Neuronal stem cell (in vitro differentiated cells): ENCODE measurements around the gene GRN.
A peak's percentile ranks its signal among the peaks of the same experiment; 100 is the strongest.
"Not testable (repeated sequence)": the region's sequence is repeated elsewhere in the genome, so short reads cannot be mapped to it uniquely, and the experiment has no call there.

Source experiments
- DNase-seq: peaks from one replicate; pipeline ENCODE4 v3.0.0-alpha.2; 2013; ENCODE audit warnings: low spot score
- H2AFZ ChIP-seq: one replicate; pipeline ENCODE4 v1.6.1; 2013; ENCODE audit warnings: mild to moderate bottlenecking, low read length, inconsistent platforms
- H2AK5ac ChIP-seq: 2 replicates; pipeline ENCODE4 v1.6.1; 2013; ENCODE audit warnings: low read depth, mild to moderate bottlenecking, inconsistent platforms, low read length, moderate library complexity, mixed read lengths
- H2BK120ac ChIP-seq: 2 replicates; pipeline ENCODE4 v1.6.1; 2013; ENCODE audit warnings: low read depth, mild to moderate bottlenecking, inconsistent platforms, low read length, moderate library complexity, mixed read lengths
- H2BK12ac ChIP-seq: one replicate; pipeline ENCODE4 v1.6.1; 2013; ENCODE audit warnings: low read length, inconsistent platforms
- H2BK15ac ChIP-seq: 2 replicates; pipeline ENCODE4 v1.6.1; 2013; ENCODE audit warnings: mild to moderate bottlenecking, low read length, inconsistent platforms, mixed read lengths
- H2BK5ac ChIP-seq: one replicate; pipeline ENCODE4 v1.6.1; 2013; ENCODE audit warnings: inconsistent platforms, mild to moderate bottlenecking, low read length, moderate library complexity
- H3K14ac ChIP-seq: one replicate; pipeline ENCODE4 v1.6.1; 2013; ENCODE audit warnings: low read length, inconsistent platforms
- H3K18ac ChIP-seq: 2 replicates; pipeline ENCODE4 v1.6.1; 2013; ENCODE audit warnings: low read length, inconsistent platforms
- H3K23ac ChIP-seq: 2 replicates; pipeline ENCODE4 v1.6.1; 2013; ENCODE audit warnings: low read depth, mild to moderate bottlenecking, mixed read lengths, low read length, inconsistent platforms; ENCODE audit not compliant: poor library complexity
- H3K27ac ChIP-seq: replicated peaks from 3 replicates; pipeline ENCODE4 v1.5.1; 2013; ENCODE audit warnings: low read length, inconsistent platforms
- H3K27me3 ChIP-seq, 3 experiments: 2 replicates each; pipeline ENCODE4 v1.6.1; 2013; ENCODE audit warnings: low read length in 3 of 3, mild to moderate bottlenecking in 2 of 3, inconsistent platforms in 1 of 3, low read depth in 1 of 3, mixed read lengths in 1 of 3, moderate library complexity in 1 of 3; ENCODE audit not compliant: control insufficient read depth in 3 of 3, insufficient read depth in 3 of 3
- H3K36me3 ChIP-seq, 2 donors: replicated peaks in 1 of 2; 2 replicates each; pipeline ENCODE4 v1.6.1; 2013; ENCODE audit warnings: low read length in 2 of 2; ENCODE audit not compliant: control insufficient read depth in 2 of 2, insufficient read depth in 2 of 2
- H3K4ac ChIP-seq: 2 replicates; pipeline ENCODE4 v1.6.1; 2013; ENCODE audit warnings: inconsistent platforms, mild to moderate bottlenecking, low read length, moderate library complexity
- H3K4me1 ChIP-seq, 2 donors: 1 replicate in 1 of 2; 2 replicates in 1 of 2; pipeline ENCODE4 v1.6.1; 2013; ENCODE audit warnings: low read length in 2 of 2, low read depth in 1 of 2; ENCODE audit not compliant: control insufficient read depth in 2 of 2, insufficient read depth in 1 of 2
- H3K4me2 ChIP-seq: one replicate; pipeline ENCODE4 v1.6.1; 2013; ENCODE audit warnings: mild to moderate bottlenecking, low read length, inconsistent platforms; ENCODE audit not compliant: insufficient read depth, poor library complexity, severe bottlenecking
- H3K4me3 ChIP-seq, 2 donors: 2 replicates each; pipeline ENCODE4 v1.5.1; 2013; ENCODE audit warnings: low read length in 2 of 2, mild to moderate bottlenecking in 2 of 2, inconsistent platforms in 1 of 2, moderate library complexity in 1 of 2
- H3K79me1 ChIP-seq: one replicate; pipeline ENCODE4 v1.6.1; 2013; ENCODE audit warnings: low read depth, mild to moderate bottlenecking, inconsistent platforms, low read length, moderate library complexity
- H3K9ac ChIP-seq: one replicate; pipeline ENCODE4 v1.6.1; 2013; ENCODE audit warnings: mild to moderate bottlenecking, low read depth, low read length, inconsistent platforms; ENCODE audit not compliant: poor library complexity
- H3K9me3 ChIP-seq, 2 donors: replicated peaks in 1 of 2; 2 replicates each; pipeline versions ENCODE3 to v1.6.1; 2013; ENCODE audit warnings: low read length in 2 of 2, mild to moderate bottlenecking in 2 of 2, inconsistent platforms in 1 of 2, low read depth in 1 of 2, mixed read lengths in 1 of 2, moderate library complexity in 1 of 2; ENCODE audit not compliant: control insufficient read depth in 2 of 2, insufficient read depth in 1 of 2
- H4K8ac ChIP-seq: one replicate; pipeline ENCODE4 v1.6.1; 2013; ENCODE audit warnings: low read depth, mild to moderate bottlenecking, inconsistent platforms, low read length, moderate library complexity
- H4K91ac ChIP-seq: one replicate; pipeline ENCODE4 v1.6.1; 2013; ENCODE audit warnings: low read length, low read depth, mild to moderate bottlenecking, inconsistent platforms; ENCODE audit not compliant: poor library complexity
- WGBS, 2 donors: extraction: QIAGEN DNeasy Blood & Tissue Kit; methylation state at CpG; one replicate each; pipeline ENCODE4 v1.1.7; 2013; ENCODE audit warnings: missing lambda C conversion rate in 2 of 2, mixed read lengths in 1 of 2; ENCODE audit not compliant: insufficient read length in 2 of 2, insufficient replicate concordance in 1 of 2; ENCODE audit errors: extremely low coverage in 2 of 2; 5-methylcytosine and 5-hydroxymethylcytosine counted together

Gene GRN

DNA sequence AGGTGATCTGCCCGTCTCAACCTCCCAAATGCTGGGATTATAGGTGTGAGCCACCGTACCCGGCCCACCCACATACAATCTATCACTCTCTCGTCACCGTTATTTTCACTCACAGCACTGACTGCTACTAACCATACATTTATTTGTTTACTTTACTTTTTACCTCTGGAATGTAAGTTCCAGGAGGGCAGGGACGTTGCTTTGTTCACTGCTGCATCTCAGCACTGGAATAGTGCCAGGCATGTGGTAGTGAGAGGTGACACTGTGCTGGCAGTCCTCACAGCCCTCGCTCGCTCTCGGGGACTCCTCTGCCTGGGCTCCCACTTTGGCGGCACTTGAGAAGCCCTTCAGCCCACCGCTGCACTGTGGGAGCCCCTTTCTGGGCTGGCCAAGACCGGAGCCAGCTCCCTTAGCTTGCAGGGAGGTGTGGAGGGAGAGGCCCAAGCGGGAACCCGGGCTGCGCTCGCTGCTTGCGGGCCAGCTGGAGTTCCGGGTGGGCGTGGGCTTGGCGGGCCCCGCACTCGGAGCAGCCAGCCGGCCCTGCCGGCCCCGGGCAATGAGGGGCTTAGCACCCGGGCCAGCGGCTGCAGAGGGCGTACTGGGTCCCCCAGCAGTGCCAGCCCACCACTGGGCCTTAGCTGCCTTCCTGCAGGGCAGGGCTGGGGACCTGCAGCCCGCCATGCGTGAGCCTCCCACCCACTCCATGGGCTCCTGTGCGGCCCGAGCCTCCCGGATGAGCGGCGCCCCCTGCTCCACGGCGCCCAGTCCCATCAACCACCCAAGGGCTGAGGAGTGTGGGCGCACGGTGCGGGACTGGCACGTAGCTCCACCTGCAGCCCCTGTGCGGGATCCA, 23.5 kb downstream of the GRN start:
- not testable (repeated sequence) for H3K79me1 ChIP-seq, H3K4ac ChIP-seq, H3K9me3 ChIP-seq, H3K27ac ChIP-seq, H3K14ac ChIP-seq, H2AK5ac ChIP-seq, H3K9ac ChIP-seq, H4K8ac ChIP-seq, H3K4me1 ChIP-seq, H3K4me3 ChIP-seq, H2BK15ac ChIP-seq, H2BK5ac ChIP-seq, H3K36me3 ChIP-seq, H3K4me2 ChIP-seq, DNase-seq, H2BK120ac ChIP-seq, H2BK12ac ChIP-seq, H4K91ac ChIP-seq, H3K23ac ChIP-seq, H2AFZ ChIP-seq
- Histone ChIP-seq H3K18ac (peak overlapping the region; percentile 48), H3K27me3 (peaks cover 0 to 19% (median 2%) of the 10 kb centered on the region in 3 experiments)
- WGBS, 2 donors: 100% methylated on average over 2 of the region's 42 CpGs; no CpG with 5 or more reads in 1 of the 2 donors

DNA sequence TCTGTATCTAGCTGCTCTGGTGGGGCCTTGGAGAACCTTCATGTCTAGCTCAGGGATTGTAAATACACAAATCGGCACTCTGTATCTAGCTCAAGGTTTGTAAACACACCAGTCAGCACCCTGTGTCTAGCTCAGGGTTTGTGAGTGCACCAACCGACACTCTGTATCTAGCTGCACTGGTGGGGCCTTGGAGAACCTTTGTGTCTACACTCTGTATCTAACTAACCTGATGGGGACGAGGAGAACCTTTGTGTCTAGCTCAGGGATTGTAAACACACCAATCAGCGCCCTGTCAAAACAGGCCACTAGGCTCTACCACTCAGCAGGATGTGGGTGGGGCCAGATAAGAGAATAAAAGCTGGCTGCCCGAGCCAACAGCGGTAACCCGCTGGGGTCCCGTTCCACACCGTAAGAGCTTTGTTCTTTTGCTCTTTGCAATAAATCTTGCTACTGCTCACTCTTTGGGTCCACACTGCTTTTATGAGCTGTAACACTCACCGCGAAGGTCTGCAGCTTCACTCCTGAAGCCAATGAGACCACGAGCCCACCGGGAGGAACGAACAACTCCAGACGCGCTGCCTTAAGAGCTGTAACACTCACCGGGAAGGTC, 24.4 kb downstream of the GRN start:
- not testable (repeated sequence) for H3K79me1 ChIP-seq, H2AK5ac ChIP-seq, H2BK12ac ChIP-seq, H3K36me3 ChIP-seq, H4K91ac ChIP-seq, H3K18ac ChIP-seq, H3K23ac ChIP-seq, H2BK5ac ChIP-seq, H3K9me3 ChIP-seq, H3K4me1 ChIP-seq, H3K4me2 ChIP-seq, H3K4ac ChIP-seq, DNase-seq, H2BK120ac ChIP-seq, H3K9ac ChIP-seq, H3K14ac ChIP-seq, H4K8ac ChIP-seq, H2BK15ac ChIP-seq, H3K27ac ChIP-seq, H3K4me3 ChIP-seq
- H2AFZ ChIP-seq: peak overlapping the region; percentile 60
- peaks cover 0 to 14% (median 5%) of the 10 kb centered on the region in 3 experiments for H3K27me3 ChIP-seq
- no CpG with 5 or more reads among the region's 17 CpGs for WGBS, 2 donors

DNA sequence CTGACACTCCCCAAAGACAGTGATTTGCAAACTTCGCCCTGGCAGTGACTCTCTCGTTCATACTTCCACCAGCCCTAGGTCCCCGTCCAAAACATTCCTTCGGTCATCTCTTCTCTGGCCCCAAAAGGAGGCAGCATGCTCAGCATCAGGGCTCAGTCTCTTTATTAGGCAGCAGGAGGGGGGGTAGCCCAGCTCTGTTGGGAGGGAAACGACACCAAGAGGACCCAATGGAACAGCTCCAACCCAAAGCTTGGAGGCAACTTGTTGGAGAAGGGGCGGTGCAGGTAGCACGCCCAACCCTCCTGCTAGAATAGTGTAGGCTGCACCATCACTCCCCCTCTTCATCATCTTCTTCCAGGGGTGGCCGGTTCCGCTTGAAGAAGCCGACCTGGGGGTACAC, 26.9 kb downstream of the GRN start:
- H3K23ac ChIP-seq: peak overlapping the region; percentile 73
- H2BK5ac ChIP-seq: no peak overlapping the region
- peaks cover 0 to 13% (median 0%) of the 10 kb centered on the region in 3 experiments for H3K27me3 ChIP-seq
- no peak overlapping the region for H3K4me3 ChIP-seq
- H3K9ac ChIP-seq: no peak overlapping the region
- peaks cover 2 to 11% of the 10 kb centered on the region in 2 donors for H3K4me1 ChIP-seq
- H3K27ac ChIP-seq: no peak overlapping the region
- H3K18ac ChIP-seq: no peak overlapping the region
- H3K14ac ChIP-seq: no peak overlapping the region
- H2BK12ac ChIP-seq: no peak overlapping the region
- H2BK15ac ChIP-seq: peak overlapping the region; percentile 64
- H3K9me3 ChIP-seq: no peaks in the 10 kb centered on the region
- H2AFZ ChIP-seq: no peak overlapping the region
- H2BK120ac ChIP-seq: no peak overlapping the region
- no peak overlapping the region for H4K91ac ChIP-seq
- H2AK5ac ChIP-seq: peak overlapping the region; percentile 61
- no peak overlapping the region for H3K4me2 ChIP-seq
- no peak overlapping the region for H4K8ac ChIP-seq
- no peaks in the 10 kb centered on the region for H3K79me1 ChIP-seq
- H3K4ac ChIP-seq: no peak overlapping the region
- no peaks in the 10 kb centered on the region for H3K36me3 ChIP-seq
- no CpG with 5 or more reads among the region's 10 CpGs for WGBS, 2 donors
- no peak for DNase-seq
